Right lobe of liver (tissue), 6 donors: ENCODE data around the gene PCNX2. TPM values are rescaled to one million over a fixed set of nuclear protein-coding genes. Genes with fewer than 3 reads are reported as not detected.

Experiments
- ATAC-seq, 4 donors: fragments of 200-7000 bp; cut with Tn5 transposase; one replicate each; pipeline ENCODE4 v1.9.1; 2020; ENCODE audit warnings: mild to moderate bottlenecking in 4 of 4, moderate library complexity in 4 of 4
- DNase-seq, 3 donors: peaks; one replicate each; pipeline ENCODE4 v3.0.0-alpha.2; 2020
- H3K27ac ChIP-seq, 3 donors: fragments of 200-600 bp; one replicate each; pipeline ENCODE4 v1.8.0; 2022
- H3K27me3 ChIP-seq, 2 donors: fragments of 200-600 bp; one replicate each; pipeline ENCODE4 v1.8.0; 2022
- H3K36me3 ChIP-seq, 4 donors: fragments of 200-600 bp; sonication (generic) in 1 of 4; one replicate each; pipeline versions ENCODE4 v1.5.1 to v1.8.0; 2017 to 2022; ENCODE audit warnings: control low read depth in 1 of 4
- H3K4me1 ChIP-seq, 4 donors: fragments of 200-600 bp; sonication (generic) in 1 of 4; one replicate each; pipeline versions ENCODE4 v1.5.1 to v1.8.0; 2017 to 2022; ENCODE audit warnings: control low read depth in 1 of 4
- H3K4me3 ChIP-seq, 3 donors: fragments of 200-600 bp; one replicate each; pipeline ENCODE4 v1.8.0; 2022
- H3K9me3 ChIP-seq, 4 donors: fragments of 200-600 bp; sonication (generic) in 1 of 4; one replicate each; pipeline versions ENCODE4 v1.5.1 to v1.8.0; 2017 to 2022; ENCODE audit warnings: control low read depth in 1 of 4
- CTCF ChIP-seq, 4 donors: fragments of 200-600 bp in 3 of 4; fragments of 450-650 bp in 1 of 4; IDR thresholded peaks; one replicate each; pipeline versions ENCODE4 v1.5.1 to v1.8.0; 2016 to 2022; ENCODE audit warnings: antibody characterized with exemption in 4 of 4, mild to moderate bottlenecking in 2 of 4
- POLR2A ChIP-seq: fragments of 450-650 bp; IDR thresholded peaks from one replicate; pipeline ENCODE4 v1.6.1; 2017; ENCODE audit warnings: antibody characterized with exemption, mild to moderate bottlenecking
- WGBS: methylation state at CpG from one replicate; pipeline ENCODE4 v1.1.6; 2018; ENCODE audit warnings: low coverage, low lambda C conversion rate; ENCODE audit not compliant: insufficient coverage; ENCODE audit errors: missing lambda C conversion rate; 5-methylcytosine and 5-hydroxymethylcytosine counted together
- intact Hi-C, 2 donors: fragments of 100-400 bp; cut with DNase I; formaldehyde crosslinking; loops; one replicate each; pipeline versions ENCODE4 v1.11.2 to v1.14.1; 2022
- total RNA-seq, 6 experiments: library from RNA; depleted of rRNA in 2 of 6; stranded (reverse); fragments of >200 nt in 2 of 6; fragmentation: NEBNext Ultra II Directional in 3 of 6; extraction: Animal tissue kit (Norgen Biotek cat#: 25700) in 3 of 6; gene quantifications; one replicate each; pipeline versions ENCODE4 v1.1.0 to v1.2.4, GENCODE V29; 2016 to 2023
- donor health status: DM: no; HTN: yes; CAD: no.
- donor health status: DM: no; HTN: no; CAD: no.
- donor health status: DM: no; HTN: no; CAD: no.
- donor health status: DM: no; HTN: yes; CAD: no.
- donor health status: DM: no; HTN: yes; CAD: no.

Gene PCNX2
- total RNA-seq, 6 experiments from 2014 or later = 0.35 to 3.4 (median 0.82) TPM

GRCh38 chr1:233102341-233102740 lies 193.2 kb downstream of the PCNX2 start:
- no peak overlapping the region for H3K4me3 ChIP-seq
- H3K36me3 ChIP-seq = no peaks in the 10 kb centered on the region
- intact Hi-C loops = no loop called here
- no peak for TF ChIP-seq POLR2A
- H3K27me3 ChIP-seq = no peaks in the 10 kb centered on the region
- no peak overlapping the region for H3K27ac ChIP-seq
- WGBS = 92% methylated on average over 2 of the region's 2 CpGs
- H3K9me3 ChIP-seq = no peaks in the 10 kb centered on the region
- no peaks in the 10 kb centered on the region for H3K4me1 ChIP-seq
- DNase-seq = no peak
- ATAC-seq = no peak

GRCh38 chr1:233097959-233098580 lies 197.5 kb downstream of the PCNX2 start:
- DNase-seq (no peak), ATAC-seq (no peak)
- Histone ChIP-seq H3K36me3 (no peaks in the 10 kb centered on the region), H3K4me1 (no peaks in the 10 kb centered on the region), H3K4me3 (no peak overlapping the region), H3K27me3 (no peaks in the 10 kb centered on the region), H3K9me3 (no peaks in the 10 kb centered on the region), H3K27ac (no peak overlapping the region)
- 78% methylated on average over 1 of the region's 1 CpG for WGBS
- no peak for TF ChIP-seq CTCF (IDR thresholded peaks at IDR 0.05)
- TF ChIP-seq POLR2A = no peak
- intact Hi-C loops = no loop called here

GRCh38 chr1:233097546-233097945 lies 198.0 kb downstream of the PCNX2 start:
- Histone ChIP-seq H3K36me3 (no peaks in the 10 kb centered on the region), H3K4me3 (no peak overlapping the region), H3K9me3 (no peaks in the 10 kb centered on the region), H3K27me3 (no peaks in the 10 kb centered on the region), H3K4me1 (no peaks in the 10 kb centered on the region), H3K27ac (no peak overlapping the region)
- 75% methylated on average over 3 of the region's 3 CpGs for WGBS
- ATAC-seq (no peak), DNase-seq (no peak)
- intact Hi-C loops = no loop called here
- TF ChIP-seq POLR2A = no peak
- TF ChIP-seq CTCF (IDR thresholded peaks at IDR 0.05) = no peak

- intact Hi-C loops = no loop called here
- 45% methylated on average over 1 of the region's 1 CpG for WGBS
- ATAC-seq = no peak
Measured at GRCh38 chr1:233094691-233095090, 200.8 kb downstream of the PCNX2 start.

GRCh38 chr1:233094269-233094668 lies 201.3 kb downstream of the PCNX2 start:
- intact Hi-C loops = no loop called here
- no peaks in the 10 kb centered on the region for H3K27me3 ChIP-seq
- no peak for DNase-seq
- no peak overlapping the region for H3K27ac ChIP-seq
- H3K4me3 ChIP-seq = no peak overlapping the region
- no peaks in the 10 kb centered on the region for H3K4me1 ChIP-seq
- 54% methylated on average over 2 of the region's 2 CpGs for WGBS
- ATAC-seq = no peak
- H3K36me3 ChIP-seq = no peaks in the 10 kb centered on the region
- no peak for TF ChIP-seq POLR2A
- TF ChIP-seq CTCF (IDR thresholded peaks at IDR 0.05) = no peak
- no peaks in the 10 kb centered on the region for H3K9me3 ChIP-seq

More at GRCh38 chr1:233094691-233095090, 200.8 kb downstream of the PCNX2 start:
- no peaks in the 10 kb centered on the region for H3K36me3 ChIP-seq
- H3K27me3 ChIP-seq = no peaks in the 10 kb centered on the region
- no peaks in the 10 kb centered on the region for H3K4me1 ChIP-seq
- H3K27ac ChIP-seq = no peak overlapping the region
- no peak for TF ChIP-seq POLR2A
- no peak for TF ChIP-seq CTCF (IDR thresholded peaks at IDR 0.05)
- no peak for DNase-seq
- no peaks in the 10 kb centered on the region for H3K9me3 ChIP-seq
- H3K4me3 ChIP-seq = no peak overlapping the region
